SW480 (cell line): ENCODE measurements around the gene CCDC187.
A peak's percentile ranks its signal among the peaks of the same experiment; 100 is the strongest.

ENCODE experiments used
- DNase-seq: peaks from one replicate; pipeline ENCODE4 v3.0.0-alpha.2; 2016; ENCODE audit warnings: low spot score

CCDC187 gene

GRCh38 chr9:136283291-136284235 lies 20.3 kb downstream of the CCDC187 start:
- peak; percentile 69 for DNase-seq

GRCh38 chr9:136282272-136282861 lies 21.5 kb downstream of the CCDC187 start:
- no peak for DNase-seq

- DNase-seq = no peak
Observed at GRCh38 chr9:136281421-136282271, 22.2 kb downstream of the CCDC187 start.

- no peak for DNase-seq
Observed at GRCh38 chr9:136280535-136281315, 23.2 kb downstream of the CCDC187 start.

GRCh38 chr9:136279471-136279870 lies 24.4 kb downstream of the CCDC187 start:
- no peak for DNase-seq

GRCh38 chr9:136278894-136279293 lies 25.0 kb downstream of the CCDC187 start:
- DNase-seq = no peak

- no peak for DNase-seq
Observed at GRCh38 chr9:136278221-136278620, 25.7 kb downstream of the CCDC187 start.

- DNase-seq = no peak
Observed at GRCh38 chr9:136277746-136278145, 26.1 kb downstream of the CCDC187 start.

- no peak for DNase-seq
Observed at GRCh38 chr9:136276716-136277115, 27.2 kb downstream of the CCDC187 start.

- DNase-seq = no peak
Observed at GRCh38 chr9:136275655-136276429, 28.1 kb downstream of the CCDC187 start.

GRCh38 chr9:136274786-136275654 lies 28.9 kb downstream of the CCDC187 start:
- DNase-seq = no peak

- DNase-seq = no peak
Observed at GRCh38 chr9:136273921-136274785, 29.7 kb downstream of the CCDC187 start.

GRCh38 chr9:136273244-136273865 lies 30.5 kb downstream of the CCDC187 start:
- no peak for DNase-seq

- DNase-seq = no peak
Observed at GRCh38 chr9:136270173-136270705, 33.7 kb downstream of the CCDC187 start.

GRCh38 chr9:136268735-136269134 lies 35.2 kb downstream of the CCDC187 start:
- DNase-seq = no peak

GRCh38 chr9:136268318-136268717 lies 35.6 kb downstream of the CCDC187 start:
- peak; percentile 31 for DNase-seq

GRCh38 chr9:136267261-136268111 lies 36.4 kb downstream of the CCDC187 start:
- peak; percentile 78 for DNase-seq
